Neural cell (in vitro differentiated cells): ENCODE results near the gene MAB21L4. TPM values are rescaled to one million over a fixed set of nuclear protein-coding genes. Genes with fewer than 3 reads are reported as not detected.

Experiments used
- H2AFZ ChIP-seq: fragments of 200-600, 300-800 bp; sonication (generic), shearing (Covaris generic); 2 replicates; pipeline ENCODE4 v1.6.0; 2014; ENCODE audit warnings: low read depth, mild to moderate bottlenecking, antibody characterized with exemption, low read length, moderate library complexity
- H3F3A ChIP-seq: fragments of 200-600 bp; shearing (Covaris generic); 2 replicates; pipeline ENCODE4 v1.6.1; 2016; ENCODE audit warnings: mild to moderate bottlenecking, moderate library complexity, mixed read lengths, antibody characterized with exemption, low read length; ENCODE audit not compliant: insufficient read depth, poor library complexity, severe bottlenecking
- H3K27ac ChIP-seq: fragments of 200-600, 300-800 bp; sonication (generic), shearing (Covaris generic); 2 replicates; pipeline ENCODE4 v1.5.1; 2014; ENCODE audit warnings: mild to moderate bottlenecking, low read length, moderate library complexity
- H3K27me3 ChIP-seq: fragments of 300-800, 200-600 bp; sonication (generic), shearing (Covaris generic); 2 replicates; pipeline ENCODE4 v1.6.0; 2014; ENCODE audit warnings: mild to moderate bottlenecking, low read depth, low read length, moderate library complexity; ENCODE audit not compliant: insufficient read depth
- H3K36me3 ChIP-seq: fragments of 300-800, 200-600 bp; sonication (generic), shearing (Covaris generic); 2 replicates; pipeline ENCODE4 v1.5.1; 2014; ENCODE audit warnings: mild to moderate bottlenecking, antibody characterized with exemption, low read length, moderate library complexity; ENCODE audit not compliant: insufficient read depth
- H3K4me2 ChIP-seq: fragments of 300-800, 200-600 bp; sonication (generic), shearing (Covaris generic); 2 replicates; pipeline ENCODE4 v1.6.0; 2014; ENCODE audit warnings: mild to moderate bottlenecking, low read length
- H3K4me3 ChIP-seq: fragments of 300-800, 200-600 bp; sonication (generic), shearing (Covaris generic); 2 replicates; pipeline ENCODE4 v1.5.1; 2014; ENCODE audit warnings: mild to moderate bottlenecking, low read length, moderate library complexity
- H3K79me2 ChIP-seq: fragments of 200-600 bp; shearing (Covaris generic); replicated peaks from 2 replicates; pipeline ENCODE4 v1.6.0; 2014; ENCODE audit warnings: mild to moderate bottlenecking, low read length, moderate library complexity; ENCODE audit not compliant: insufficient read depth
- H3K9ac ChIP-seq: fragments of 300-800, 200-600 bp; sonication (generic), shearing (Covaris generic); 2 replicates; pipeline ENCODE4 v1.6.1; 2016; ENCODE audit warnings: mild to moderate bottlenecking, low read length, mixed read lengths
- H3K9me2 ChIP-seq: fragments of 200-600 bp; shearing (Covaris generic); 2 replicates; pipeline ENCODE4 v1.6.1; 2016; ENCODE audit warnings: mild to moderate bottlenecking, low read length, mixed read lengths; ENCODE audit not compliant: insufficient read depth
- H3K9me3 ChIP-seq: fragments of 200-600, 300-800 bp; sonication (generic), shearing (Covaris generic); 2 replicates; pipeline ENCODE4 v1.6.1; 2016; ENCODE audit warnings: mild to moderate bottlenecking, mixed run types, low read length, moderate library complexity, mixed read lengths
- H4K20me1 ChIP-seq: fragments of 200-600 bp; shearing (Covaris generic); 2 replicates; pipeline ENCODE4 v1.6.1; 2016; ENCODE audit warnings: mild to moderate bottlenecking, mixed run types; ENCODE audit not compliant: insufficient read depth
- CTCF ChIP-seq: fragments of 450-650 bp; IDR thresholded peaks from 2 replicates; pipeline ENCODE4 v1.5.1; 2014; ENCODE audit warnings: antibody characterized with exemption, mild to moderate bottlenecking, moderate library complexity; ENCODE audit not compliant: poor library complexity, severe bottlenecking
- EP300 ChIP-seq: fragments of 450-650 bp; conservative IDR thresholded peaks from 2 replicates; pipeline ENCODE4 v1.6.1; 2014; ENCODE audit warnings: antibody characterized with exemption, mild to moderate bottlenecking, moderate library complexity; ENCODE audit not compliant: poor library complexity, severe bottlenecking
- EZH2 ChIP-seq: fragments of 200-600, 300-800 bp; shearing (Covaris generic), sonication (generic); IDR thresholded peaks from 2 replicates; pipeline ENCODE4 v1.6.1; 2014; ENCODE audit warnings: antibody characterized with exemption, low read length, borderline replicate concordance, mild to moderate bottlenecking; ENCODE audit not compliant: insufficient read depth, poor library complexity, severe bottlenecking
- MXI1 ChIP-seq: fragments of 450-650 bp; conservative IDR thresholded peaks from 2 replicates; pipeline ENCODE4 v1.6.1; 2014; ENCODE audit warnings: antibody characterized with exemption, mild to moderate bottlenecking; ENCODE audit not compliant: poor library complexity, severe bottlenecking
- POLR2AphosphoS5 ChIP-seq: IDR thresholded peaks from 2 replicates; pipeline ENCODE4 v1.6.1; 2012
- RAD21 ChIP-seq: fragments of 450-650 bp; conservative IDR thresholded peaks from 2 replicates; pipeline ENCODE4 v1.6.1; 2014; ENCODE audit warnings: antibody characterized with exemption, mild to moderate bottlenecking, moderate library complexity
- REST ChIP-seq: IDR thresholded peaks from 2 replicates; pipeline ENCODE4 v1.6.1; 2012; ENCODE audit warnings: borderline replicate concordance
- SMC3 ChIP-seq: fragments of 450-650 bp; conservative IDR thresholded peaks from 2 replicates; pipeline ENCODE4 v1.6.1; 2014; ENCODE audit warnings: antibody characterized with exemption, mild to moderate bottlenecking, moderate library complexity; ENCODE audit not compliant: poor library complexity
- TAF1 ChIP-seq: IDR thresholded peaks from 2 replicates; pipeline ENCODE4 v1.6.1; 2012; ENCODE audit warnings: low read depth
- polyA plus RNA-seq: library from polyadenylated mRNA; depleted of rRNA; stranded (reverse); fragments of >200 nt; gene quantifications from 2 replicates; pipeline ENCODE4 v1.2.3, GENCODE V29; 2014

MAB21L4 gene
- polyA plus RNA-seq, 1 donor from 2014 or later: not detected

- H3F3A ChIP-seq: no peaks in the 10 kb centered on the region
- H3K9me3 ChIP-seq: no peaks in the 10 kb centered on the region
- no peak overlapping the region for H3K4me3 ChIP-seq
- H3K79me2 ChIP-seq: no peaks in the 10 kb centered on the region
- H4K20me1 ChIP-seq: no peaks in the 10 kb centered on the region
- H3K36me3 ChIP-seq: no peaks in the 10 kb centered on the region
- H3K4me2 ChIP-seq: no peak overlapping the region
- no peak overlapping the region for H3K27ac ChIP-seq
- H3K9me2 ChIP-seq: no peaks in the 10 kb centered on the region
- H2AFZ ChIP-seq: no peak overlapping the region
- TF ChIP-seq RAD21: no peak
- no peak for TF ChIP-seq TAF1
- TF ChIP-seq REST: no peak
- no peak for TF ChIP-seq SMC3
- TF ChIP-seq POLR2AphosphoS5: no peak
- H3K27me3 ChIP-seq: no peaks in the 10 kb centered on the region
- H3K9ac ChIP-seq: no peak overlapping the region
Observed at GRCh38 chr2:240898108-240898730, 2.3 kb upstream of the MAB21L4 start.

GRCh38 chr2:240896871-240897692, 1.1 kb upstream of the MAB21L4 start:
- TF ChIP-seq MXI1 (no peak), POLR2AphosphoS5 (no peak), EZH2 (no peak), EP300 (no peak), SMC3 (no peak), REST (no peak), RAD21 (no peak), CTCF (no peak), TAF1 (no peak)
- Histone ChIP-seq H3K4me2 (no peak overlapping the region), H3K9me3 (no peaks in the 10 kb centered on the region), H3K36me3 (no peaks in the 10 kb centered on the region), H3K9me2 (no peaks in the 10 kb centered on the region), H4K20me1 (no peaks in the 10 kb centered on the region), H3K27me3 (no peaks in the 10 kb centered on the region), H3F3A (no peaks in the 10 kb centered on the region), H3K79me2 (no peaks in the 10 kb centered on the region), H3K9ac (no peak overlapping the region), H3K4me3 (no peak overlapping the region), H2AFZ (no peak overlapping the region), H3K27ac (no peak overlapping the region)
